HEK293 (cell line): Measurements from ENCODE around the gene CD163L1.

Source experiments
- CTCF ChIP-seq: fragments of 450-650 bp; formaldehyde crosslinking; IDR thresholded peaks from 2 replicates; pipeline ENCODE4 v1.5.1; 2016; ENCODE audit warnings: missing biosample characterization, missing genetic modification characterization
- TCF7L2 ChIP-seq: IDR thresholded peaks from 2 replicates; pipeline ENCODE4 v1.6.1; 2011; ENCODE audit warnings: low read depth, mild to moderate bottlenecking, inconsistent platforms, low read length, moderate library complexity, borderline replicate concordance
- ZFP69B ChIP-seq: fragments of 450-650 bp; formaldehyde crosslinking; IDR thresholded peaks from 2 replicates; pipeline ENCODE4 v1.5.1; 2016; ENCODE audit warnings: missing biosample characterization, missing genetic modification characterization
- ZNF558 ChIP-seq: fragments of 450-650 bp; formaldehyde crosslinking; IDR thresholded peaks from 2 replicates; pipeline ENCODE4 v1.5.1; 2016; ENCODE audit warnings: missing biosample characterization, missing genetic modification characterization

- TF ChIP-seq CTCF (tag by site-specific recombination) = no peak
- TF ChIP-seq ZFP69B (tag by site-specific recombination) = no peak
- no peak for TF ChIP-seq TCF7L2
- no peak for TF ChIP-seq ZNF558 (tag by site-specific recombination)
Measured at GRCh38 chr12:7441216-7441615, 2.7 kb downstream of the CD163L1 start.
